ENCODE measurements around the gene TIMP2.
"Not testable (repeated sequence)": the region's sequence is repeated elsewhere in the genome, so short reads cannot be mapped to it uniquely, and the experiment has no call there.

Gene TIMP2

GRCh38 chr17:78868391-78868790 is 56.8 kb downstream of the TIMP2 start:
- DNase-seq (ENCODE audit: low read depth in 2 of 2) = no peak

- not testable (repeated sequence) for DNase-seq (ENCODE audit: low read depth in 2 of 2)
These were observed 58.1 kb downstream of the TIMP2 start for GRCh38 chr17:78867046-78867445.

- DNase-seq (ENCODE audit: low read depth in 2 of 2) = peak; percentile 25 to 47
These were observed 59.4 kb downstream of the TIMP2 start for GRCh38 chr17:78865682-78866390.

GRCh38 chr17:78864117-78864516 is 61.1 kb downstream of the TIMP2 start:
- no peak for DNase-seq (ENCODE audit: low read depth in 2 of 2)

- no peak for DNase-seq (ENCODE audit: low read depth in 2 of 2)
These were observed 62.8 kb downstream of the TIMP2 start for GRCh38 chr17:78862073-78863023.

- DNase-seq (ENCODE audit: low read depth in 2 of 2) = no peak
These were observed 64.0 kb downstream of the TIMP2 start for GRCh38 chr17:78861229-78861628.

- no peak for DNase-seq (ENCODE audit: low read depth in 2 of 2)
These were observed 66.1 kb downstream of the TIMP2 start for GRCh38 chr17:78859051-78859450.

GRCh38 chr17:78857266-78857665 is 67.9 kb downstream of the TIMP2 start:
- DNase-seq (ENCODE audit: low read depth in 2 of 2) = no peak

GRCh38 chr17:78855561-78856165 is 69.5 kb downstream of the TIMP2 start:
- no peak for DNase-seq (ENCODE audit: low read depth in 2 of 2)

- no peak for DNase-seq (ENCODE audit: low read depth in 2 of 2)
These were observed 70.7 kb downstream of the TIMP2 start for GRCh38 chr17:78854508-78854907.

- no peak for DNase-seq (ENCODE audit: low read depth in 2 of 2)
These were observed 71.2 kb downstream of the TIMP2 start for GRCh38 chr17:78853926-78854394.

- no peak for DNase-seq (ENCODE audit: low read depth in 2 of 2)
These were observed 72.5 kb downstream of the TIMP2 start for GRCh38 chr17:78852709-78853121.

GRCh38 chr17:78849026-78849425 is 76.2 kb downstream of the TIMP2 start:
- no peak for DNase-seq (ENCODE audit: low read depth in 2 of 2)

- no peak for DNase-seq (ENCODE audit: low read depth in 2 of 2)
These were observed 78.1 kb downstream of the TIMP2 start for GRCh38 chr17:78847052-78847451.

GRCh38 chr17:78844301-78845005 is 80.7 kb downstream of the TIMP2 start:
- no peak for DNase-seq (ENCODE audit: low read depth in 2 of 2)

- peak in 1 of 2 donors; percentile 49 for DNase-seq (ENCODE audit: low read depth in 2 of 2)
These were observed 82.2 kb downstream of the TIMP2 start for GRCh38 chr17:78842881-78843565.

GRCh38 chr17:78840780-78841611 is 84.2 kb downstream of the TIMP2 start, which contains the start of gene USP36:
Gene USP36, minus strand, starts transcription at chr17:78840814. Its CDS starts 4,451 bp downstream, at chr17:78836363.
- DNase-seq (ENCODE audit: low read depth in 2 of 2) = peak; percentile 100

- DNase-seq (ENCODE audit: low read depth in 2 of 2) = no peak
These were observed 84.7 kb downstream of the TIMP2 start for GRCh38 chr17:78840530-78840779.

- peak in 1 of 2 donors; percentile 15 for DNase-seq (ENCODE audit: low read depth in 2 of 2)
These were observed 85.2 kb downstream of the TIMP2 start for GRCh38 chr17:78839762-78840529.

Data from stimulated activated CD4-positive, alpha-beta T cell treated with anti-CD3 and anti-CD28 coated beads, Interleukin-15, amount 100 ng/mL, for 48 hours (primary cell).